ENCODE results near the gene HOXC12.

The HOXC12 gene

DNA sequence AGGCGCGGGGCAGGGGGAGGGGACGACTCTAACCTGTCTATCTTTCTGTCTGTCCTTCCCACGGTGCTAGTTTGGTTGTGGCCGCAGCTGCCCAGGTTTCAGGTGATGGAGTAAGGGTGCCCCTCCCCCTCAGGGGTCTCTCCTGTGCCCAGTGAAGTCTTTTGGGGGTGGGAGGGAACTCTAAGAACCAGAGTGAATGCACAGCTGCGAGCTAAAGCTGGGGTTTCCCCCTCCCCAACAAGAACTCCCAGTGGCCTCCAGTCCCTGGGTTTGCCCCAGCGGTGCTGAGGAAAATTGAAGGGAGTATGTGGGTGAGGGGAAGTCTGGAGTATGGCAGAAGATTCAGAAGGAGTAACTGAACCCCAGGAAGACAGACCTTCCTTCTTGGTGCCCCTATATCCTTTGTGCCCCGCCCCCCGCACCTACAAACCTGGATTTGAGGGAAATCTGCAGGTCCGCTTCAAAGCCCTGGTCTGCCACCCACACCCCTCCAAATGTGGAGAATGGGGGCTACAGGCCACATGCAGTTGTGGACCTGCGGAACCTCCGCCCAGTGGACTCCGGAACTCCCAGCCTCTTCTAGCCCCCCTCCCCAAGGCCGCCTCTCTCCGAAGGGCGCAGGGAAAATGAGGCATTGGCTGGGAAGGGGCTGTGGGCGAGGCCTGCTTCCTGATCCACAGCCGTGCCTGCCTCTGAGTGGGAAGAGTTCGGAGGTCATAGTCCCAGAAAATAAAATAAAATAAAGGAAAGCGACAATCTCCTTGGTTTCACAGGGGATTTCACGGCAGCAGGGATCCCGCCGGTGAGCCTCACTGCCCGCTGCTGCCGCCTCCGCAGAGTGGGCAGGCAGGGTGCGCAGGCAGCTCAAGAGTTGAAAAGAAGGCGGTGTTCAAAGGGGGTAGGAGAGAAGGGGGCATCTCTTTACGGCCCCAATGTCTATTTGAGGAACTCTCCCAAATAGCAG lies 41.8 kb downstream of the HOXC12 start:
- DNase-seq (ENCODE audit: low read depth in 2 of 2) = no peak

DNA sequence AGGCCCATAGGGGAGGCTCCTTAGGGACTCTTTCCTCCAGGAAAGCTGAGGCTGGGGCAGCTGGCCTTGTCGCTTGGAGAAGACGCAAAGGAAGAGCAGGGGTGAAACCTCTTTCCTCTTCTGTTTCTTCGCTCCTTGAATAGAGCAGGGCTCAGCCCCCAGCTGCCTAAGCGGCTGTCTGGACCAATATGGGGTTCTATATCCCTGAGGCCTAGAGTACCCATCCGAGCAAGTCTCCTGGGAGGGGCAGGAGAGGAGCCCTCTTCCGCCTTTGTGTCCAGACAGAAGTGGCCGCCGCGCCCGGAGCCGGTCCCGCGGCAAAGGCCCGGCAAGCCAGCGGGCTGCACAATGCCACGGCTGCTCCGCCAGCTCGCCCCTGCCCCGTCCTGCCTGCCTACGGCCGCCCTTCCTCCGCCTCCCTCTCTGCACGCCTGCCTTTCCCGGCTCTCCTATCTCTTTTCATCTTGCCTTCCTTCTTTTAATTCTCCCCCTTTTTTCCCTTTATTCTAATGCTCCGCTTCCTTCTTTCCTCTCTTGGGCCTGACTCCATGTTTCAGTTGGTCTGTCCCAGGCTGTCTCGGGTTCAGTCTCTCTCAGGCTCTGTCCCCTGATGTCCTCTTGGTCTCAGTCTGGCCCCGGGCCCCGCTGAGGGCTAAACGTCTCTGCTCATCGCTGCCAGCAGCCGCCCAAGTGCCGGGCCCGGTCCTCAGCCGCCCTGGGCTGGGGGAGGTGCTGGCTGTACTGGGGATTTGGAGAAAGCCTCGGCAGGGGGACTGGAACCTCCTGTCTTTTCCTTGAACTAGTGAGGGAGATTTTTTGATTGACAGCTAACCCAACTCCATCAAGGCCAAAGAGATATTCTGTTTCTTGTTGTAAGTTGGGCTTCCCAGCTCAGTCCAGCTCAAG lies 42.8 kb downstream of the HOXC12 start:
- DNase-seq (ENCODE audit: low read depth in 2 of 2) = no peak

DNA sequence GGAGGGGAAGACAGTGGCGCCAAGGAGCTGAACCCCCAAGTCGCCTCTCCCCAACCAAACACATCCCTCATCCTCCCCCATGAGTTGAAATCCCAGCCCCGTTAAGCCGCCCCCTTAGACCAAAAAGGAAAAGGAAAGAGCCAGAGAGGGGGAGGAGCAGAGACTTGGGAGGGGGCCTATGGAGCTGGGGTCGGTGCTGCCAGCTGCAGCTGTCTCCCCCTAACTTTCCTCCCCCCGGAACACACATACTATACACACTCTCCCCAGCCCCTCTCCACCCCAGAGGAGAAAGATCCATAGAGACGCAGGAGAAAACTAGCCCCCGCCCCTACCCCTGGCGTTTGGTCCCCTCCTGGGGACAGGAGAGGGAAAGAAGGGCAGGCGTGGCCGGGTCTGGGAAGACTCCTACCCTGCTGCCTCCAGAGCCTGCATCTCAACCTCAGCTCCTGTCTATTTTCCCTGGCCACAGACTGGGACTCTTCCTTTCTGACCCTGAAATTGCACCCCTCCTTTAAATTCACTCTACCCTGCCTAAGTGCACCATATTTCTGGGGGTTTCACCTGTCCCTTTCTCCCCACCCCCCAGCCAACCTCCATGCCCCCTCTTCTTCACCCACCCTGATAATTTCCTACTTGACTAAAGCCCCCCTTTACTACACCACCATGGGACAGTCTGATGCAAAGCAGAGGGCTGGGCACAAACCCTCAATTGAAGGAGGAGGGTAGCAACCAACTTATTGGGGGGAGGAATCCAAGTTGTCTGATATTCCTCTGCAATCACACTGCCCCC lies 43.6 kb downstream of the HOXC12 start:
- no peak for DNase-seq (ENCODE audit: low read depth in 2 of 2)

GRCh38 chr12:53998900-53999236 lies 44.2 kb downstream of the HOXC12 start:
- no peak for DNase-seq (ENCODE audit: low read depth in 2 of 2)

DNA sequence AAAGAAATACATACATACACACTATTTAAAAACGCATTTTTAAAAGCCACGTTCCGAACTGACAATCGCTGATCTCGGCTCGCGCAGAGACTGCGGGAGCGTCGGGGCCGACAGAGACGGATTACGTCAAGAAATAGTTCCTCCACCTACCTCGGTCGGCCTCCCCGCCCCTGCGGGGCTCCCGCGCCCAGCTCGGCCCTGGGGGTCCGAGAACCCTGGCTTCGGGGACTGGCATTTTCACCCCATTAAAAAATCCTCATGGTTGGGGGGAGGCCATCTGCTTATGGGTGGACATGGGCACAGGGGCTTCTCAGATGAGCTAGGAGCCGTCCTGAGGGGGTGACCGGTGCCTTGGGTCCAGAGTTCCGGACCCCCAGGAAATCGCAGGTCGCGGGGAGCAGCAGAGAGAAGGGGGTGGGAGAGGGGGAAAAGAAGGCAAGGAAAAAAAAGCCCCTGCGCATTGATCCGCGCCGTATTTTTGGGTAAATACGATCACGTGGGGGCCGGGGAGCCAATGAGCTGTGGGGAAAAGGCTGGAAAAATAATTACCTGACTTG lies 44.9 kb downstream of the HOXC12 start:
- no peak for DNase-seq (ENCODE audit: low read depth in 2 of 2)

DNA sequence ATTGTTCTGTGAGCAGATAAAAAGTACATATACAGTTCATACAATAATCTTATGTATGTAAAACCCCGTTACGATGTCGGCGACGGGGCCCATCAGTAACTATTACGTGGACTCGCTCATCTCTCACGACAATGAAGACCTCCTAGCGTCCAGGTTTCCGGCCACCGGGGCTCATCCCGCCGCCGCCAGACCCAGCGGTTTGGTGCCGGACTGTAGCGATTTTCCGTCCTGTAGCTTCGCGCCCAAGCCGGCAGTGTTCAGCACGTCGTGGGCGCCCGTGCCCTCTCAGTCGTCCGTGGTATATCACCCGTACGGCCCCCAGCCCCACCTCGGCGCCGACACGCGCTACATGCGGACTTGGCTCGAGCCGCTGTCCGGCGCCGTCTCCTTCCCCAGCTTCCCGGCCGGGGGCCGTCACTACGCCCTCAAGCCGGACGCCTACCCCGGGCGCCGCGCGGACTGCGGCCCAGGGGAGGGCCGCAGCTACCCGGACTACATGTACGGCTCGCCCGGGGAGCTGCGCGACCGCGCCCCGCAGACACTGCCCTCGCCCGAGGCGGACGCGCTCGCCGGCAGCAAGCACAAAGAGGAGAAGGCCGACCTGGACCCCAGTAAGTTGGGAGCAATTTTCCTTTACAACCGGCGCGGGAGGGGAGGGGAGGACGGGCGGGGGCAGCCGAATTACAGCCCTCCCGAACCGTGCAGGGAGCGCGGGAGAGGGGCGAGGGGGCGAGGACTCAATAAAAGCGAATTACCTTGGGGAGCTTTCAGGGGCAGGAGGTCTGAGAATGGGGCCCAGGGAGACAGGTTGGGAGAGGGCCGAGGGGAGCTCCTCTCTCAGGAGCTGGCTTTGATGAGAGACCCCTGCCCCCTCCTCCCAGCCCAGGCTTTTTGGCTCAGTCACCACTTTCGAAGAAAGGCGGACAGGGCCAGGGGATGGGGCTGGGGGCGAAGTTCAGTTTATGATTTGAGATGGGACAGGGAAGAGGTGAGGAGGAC lies 45.7 kb downstream of the HOXC12 start, which contains the start of gene HOXC9:
TSS of gene HOXC9 (plus strand) at position 46 of the 999 bp plus-strand sequence. CDS start at position 74, 28 bp downstream.
- no peak for DNase-seq (ENCODE audit: low read depth in 2 of 2)

GRCh38 chr12:54001283-54002187 lies 46.8 kb downstream of the HOXC12 start:
- DNase-seq (ENCODE audit: low read depth in 2 of 2) = no peak

GRCh38 chr12:54002278-54002914 lies 47.7 kb downstream of the HOXC12 start:
- no peak for DNase-seq (ENCODE audit: low read depth in 2 of 2)

DNA sequence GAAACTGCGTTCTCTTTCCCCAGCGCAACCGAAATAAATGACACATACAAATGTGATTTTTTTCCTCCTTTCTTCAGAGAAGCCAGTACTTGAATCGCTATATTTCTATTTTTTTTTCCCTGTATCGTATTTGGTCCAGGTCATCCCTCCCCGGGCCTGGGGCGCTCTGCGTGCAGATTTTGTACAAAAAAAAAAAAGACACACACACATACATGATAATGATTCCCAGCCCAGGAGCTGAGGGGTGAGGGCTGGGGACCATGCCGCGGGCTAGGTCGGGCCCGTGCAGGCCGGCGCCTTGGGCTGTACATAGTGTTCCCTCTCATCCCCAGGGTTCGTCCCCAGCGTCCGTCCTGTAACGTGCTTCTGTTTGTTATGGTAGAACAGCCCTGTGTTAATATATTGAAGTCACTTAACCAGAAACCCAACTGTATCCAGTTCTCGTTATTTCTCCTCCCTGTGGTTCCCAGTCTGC lies 48.2 kb downstream of the HOXC12 start:
- no peak for DNase-seq (ENCODE audit: low read depth in 2 of 2)

DNA sequence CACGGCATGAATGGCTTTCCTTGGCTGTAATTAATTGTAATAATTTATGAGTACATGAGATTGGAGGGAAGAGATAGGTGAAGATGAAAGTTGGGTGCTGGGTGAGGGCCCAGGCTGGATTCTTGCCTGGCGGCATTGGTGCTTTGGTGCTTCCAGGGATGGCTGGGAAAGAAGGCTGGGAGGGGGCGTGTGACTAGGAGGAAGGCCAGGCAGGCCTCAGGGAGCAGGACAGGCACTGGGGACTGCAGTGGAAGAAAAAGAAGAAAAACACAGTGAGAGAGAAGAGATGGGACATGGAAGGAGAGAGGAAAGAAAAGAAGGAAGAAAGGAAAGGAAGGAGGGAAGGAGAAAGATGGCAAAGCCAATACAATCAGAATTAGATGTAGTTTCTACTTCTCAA lies 48.9 kb downstream of the HOXC12 start:
- DNase-seq (ENCODE audit: low read depth in 2 of 2) = no peak

DNA sequence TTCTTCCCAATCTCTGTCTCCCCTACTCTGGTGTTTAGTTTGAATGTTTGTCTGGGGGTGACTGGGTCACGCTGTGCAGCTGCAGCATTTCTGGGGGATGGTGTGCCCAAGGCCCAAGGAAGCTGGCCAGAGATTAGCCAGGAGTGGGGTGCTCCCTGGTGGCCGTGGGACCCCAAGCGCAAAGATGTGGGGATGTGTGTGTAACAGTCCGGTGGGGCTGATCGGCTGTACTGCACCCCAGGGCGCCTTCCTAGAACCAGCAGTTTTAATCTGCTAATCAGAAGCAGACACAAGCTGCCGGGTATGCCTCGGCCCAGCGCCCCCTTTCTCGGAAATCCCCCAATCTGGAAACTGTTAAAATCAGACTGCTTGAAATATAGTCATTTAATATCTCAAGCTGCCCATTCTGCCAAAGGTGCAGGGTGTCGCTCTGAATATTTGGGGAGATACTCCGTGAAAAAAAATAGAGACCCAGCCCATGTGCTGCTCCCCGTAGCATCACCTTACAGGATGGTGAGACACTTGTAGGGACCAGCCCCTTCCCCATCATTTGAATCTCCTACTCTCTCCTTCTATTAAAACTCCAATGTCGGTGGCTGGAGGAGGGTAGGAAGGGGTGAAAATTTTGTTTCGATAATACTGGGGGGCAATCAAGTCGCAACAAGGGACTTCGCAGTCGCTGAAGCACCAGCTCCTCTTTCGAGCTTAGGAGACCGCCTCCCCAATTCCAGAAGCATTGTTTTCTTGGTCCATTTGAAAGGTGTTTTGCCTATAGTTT lies 49.5 kb downstream of the HOXC12 start:
- no peak for DNase-seq (ENCODE audit: low read depth in 2 of 2)

DNA sequence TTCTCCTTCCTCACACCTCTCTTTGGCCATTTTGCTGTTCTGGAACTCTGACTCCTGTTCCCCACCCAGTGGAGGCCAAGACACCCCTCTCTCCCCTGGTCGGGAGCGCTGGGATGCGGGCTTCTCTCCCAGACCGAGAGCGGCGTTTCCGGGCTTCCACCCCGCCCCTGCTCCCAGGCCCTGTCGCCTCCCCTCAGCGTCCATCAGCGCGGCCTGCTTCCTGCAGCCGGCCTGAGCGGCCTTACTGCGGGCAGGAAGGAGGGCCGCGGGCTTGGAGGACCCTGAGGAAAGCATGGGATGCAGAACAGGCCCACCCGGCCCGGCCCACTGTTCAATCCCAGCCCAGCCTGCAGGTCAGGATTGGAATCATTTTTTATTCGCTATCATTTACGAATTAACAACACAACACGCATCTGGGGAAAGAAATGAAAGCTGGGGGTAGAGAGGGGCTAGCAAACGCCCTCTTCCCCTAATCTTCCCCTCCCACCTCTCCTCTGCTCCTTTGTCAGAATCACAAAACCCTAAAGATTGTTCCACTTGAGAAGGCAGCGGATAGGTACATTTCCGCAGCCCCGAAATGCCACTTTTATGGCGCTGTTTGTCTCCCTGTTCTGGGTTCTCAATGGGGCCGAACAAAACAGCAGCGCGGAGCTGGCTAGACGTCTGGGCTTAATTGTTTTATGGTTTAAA lies 50.3 kb downstream of the HOXC12 start:
- DNase-seq (ENCODE audit: low read depth in 2 of 2) = no peak

- no peak for DNase-seq (ENCODE audit: low read depth in 2 of 2)
These were observed 50.8 kb downstream of the HOXC12 start for GRCh38 chr12:54005531-54005852.

- DNase-seq (ENCODE audit: low read depth in 2 of 2) = peak; percentile 58 to 73
These were observed 51.3 kb downstream of the HOXC12 start for GRCh38 chr12:54005853-54006558.

DNA sequence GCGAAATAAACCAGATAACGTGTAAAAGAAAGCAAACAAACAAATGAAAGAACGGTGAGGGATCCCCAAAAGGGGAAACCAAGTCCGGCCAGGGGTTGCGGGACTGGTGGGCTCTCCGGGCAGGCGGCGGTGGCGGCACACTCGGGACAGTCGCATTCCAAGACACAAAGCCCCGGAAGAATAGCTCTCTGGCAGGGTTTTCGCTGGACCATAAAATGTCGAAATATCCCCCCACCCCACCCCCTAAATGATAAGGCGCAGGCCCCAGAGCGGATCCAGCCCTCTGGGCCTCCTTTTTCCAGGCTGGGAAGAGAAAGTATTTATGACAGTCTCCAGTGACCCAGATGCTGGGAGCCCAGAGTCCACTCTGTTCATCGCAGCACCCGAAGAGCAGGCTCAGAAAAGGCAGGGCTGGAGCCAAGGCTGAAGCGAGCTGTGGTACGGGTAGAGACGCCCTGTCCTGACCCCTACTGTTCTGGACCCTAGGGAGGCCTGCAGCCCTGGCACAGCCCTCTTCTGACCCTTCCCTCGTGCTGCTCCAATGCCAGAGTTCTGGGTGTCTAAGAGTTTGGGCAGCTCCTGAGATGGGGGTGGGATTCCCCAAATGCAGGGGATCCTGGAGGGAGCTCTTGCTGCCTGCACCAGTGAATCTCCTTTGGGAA lies 52.0 kb downstream of the HOXC12 start:
- DNase-seq (ENCODE audit: low read depth in 2 of 2) = no peak

All from stimulated activated CD4-positive, alpha-beta T cell treated with anti-CD3 and anti-CD28 coated beads, Interleukin-15, amount 100 ng/mL, for 48 hours (primary cell).